ENCODE data around the gene DMRTC2.
"Not testable (repeated sequence)": the region's sequence is repeated elsewhere in the genome, so short reads cannot be mapped to it uniquely, and the experiment has no call there.

DNA sequence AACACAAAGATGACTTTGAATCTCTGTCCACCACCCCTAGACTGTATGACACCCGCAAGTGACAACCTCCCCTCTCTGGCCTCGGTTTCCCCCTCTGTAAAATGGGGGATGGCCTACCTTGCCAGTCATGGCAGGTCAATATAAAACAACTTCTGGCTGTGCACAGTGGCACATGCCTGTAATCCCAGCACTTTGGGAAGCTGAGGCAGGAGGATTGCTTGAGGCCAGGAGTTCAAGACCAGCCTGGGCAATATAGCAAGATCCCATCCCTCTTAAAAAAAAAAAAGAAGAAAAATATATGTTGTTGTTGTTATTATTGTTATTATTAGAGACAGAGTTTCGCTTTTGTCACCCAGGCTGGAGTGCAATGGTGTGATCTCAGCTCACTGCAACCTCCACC lies 31.1 kb downstream of the DMRTC2 start:
- TF ChIP-seq, protein P1, sequence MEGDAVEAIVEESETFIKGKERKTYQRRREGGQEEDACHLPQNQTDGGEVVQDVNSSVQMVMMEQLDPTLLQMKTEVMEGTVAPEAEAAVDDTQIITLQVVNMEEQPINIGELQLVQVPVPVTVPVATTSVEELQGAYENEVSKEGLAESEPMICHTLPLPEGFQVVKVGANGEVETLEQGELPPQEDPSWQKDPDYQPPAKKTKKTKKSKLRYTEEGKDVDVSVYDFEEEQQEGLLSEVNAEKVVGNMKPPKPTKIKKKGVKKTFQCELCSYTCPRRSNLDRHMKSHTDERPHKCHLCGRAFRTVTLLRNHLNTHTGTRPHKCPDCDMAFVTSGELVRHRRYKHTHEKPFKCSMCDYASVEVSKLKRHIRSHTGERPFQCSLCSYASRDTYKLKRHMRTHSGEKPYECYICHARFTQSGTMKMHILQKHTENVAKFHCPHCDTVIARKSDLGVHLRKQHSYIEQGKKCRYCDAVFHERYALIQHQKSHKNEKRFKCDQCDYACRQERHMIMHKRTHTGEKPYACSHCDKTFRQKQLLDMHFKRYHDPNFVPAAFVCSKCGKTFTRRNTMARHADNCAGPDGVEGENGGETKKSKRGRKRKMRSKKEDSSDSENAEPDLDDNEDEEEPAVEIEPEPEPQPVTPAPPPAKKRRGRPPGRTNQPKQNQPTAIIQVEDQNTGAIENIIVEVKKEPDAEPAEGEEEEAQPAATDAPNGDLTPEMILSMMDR (IDR thresholded peaks at IDR 0.05; ENCODE audit: low read depth, low read length): not testable (repeated sequence)
- TF ChIP-seq EZH2phosphoT487 (IDR thresholded peaks at IDR 0.05; ENCODE audit: low read depth): not testable (repeated sequence)
